OCI-LY3 (cell line): ENCODE measurements around the gene HBD.

Experiments
- EZH2phosphoT487 ChIP-seq: fragments of 200-600 bp; shearing (Covaris generic); IDR thresholded peaks from 2 replicates; pipeline ENCODE4 v1.6.1; 2018; ENCODE audit warnings: antibody characterized with exemption, mixed run types, low read depth
- TF ChIP-seq, protein P1 (sequence below): fragments of 200-600, 300-600 bp; sonication (generic); IDR thresholded peaks from 2 replicates; pipeline ENCODE4 v1.5.1; 2014; ENCODE audit warnings: antibody characterized with exemption, low read length, low read depth

DNA sequence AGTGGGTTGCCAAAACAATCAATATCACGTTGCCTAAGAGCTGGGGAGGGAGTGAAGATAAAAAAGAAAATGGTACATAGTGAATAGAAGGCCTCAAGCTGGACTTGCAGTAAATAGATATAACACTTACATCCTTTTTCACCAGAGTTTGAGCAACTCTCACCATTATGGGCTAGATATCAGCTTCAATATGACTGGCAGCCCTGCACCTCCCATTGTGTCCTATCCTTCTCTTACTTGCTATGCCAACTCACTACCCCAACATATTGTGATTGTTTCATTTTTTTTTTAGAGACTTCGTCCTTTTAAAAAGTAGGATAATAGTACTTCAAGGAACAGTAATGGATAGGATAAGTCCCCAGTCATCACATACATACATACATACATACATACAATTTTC, 7.9 kb upstream of the HBD start:
- TF ChIP-seq, protein P1, sequence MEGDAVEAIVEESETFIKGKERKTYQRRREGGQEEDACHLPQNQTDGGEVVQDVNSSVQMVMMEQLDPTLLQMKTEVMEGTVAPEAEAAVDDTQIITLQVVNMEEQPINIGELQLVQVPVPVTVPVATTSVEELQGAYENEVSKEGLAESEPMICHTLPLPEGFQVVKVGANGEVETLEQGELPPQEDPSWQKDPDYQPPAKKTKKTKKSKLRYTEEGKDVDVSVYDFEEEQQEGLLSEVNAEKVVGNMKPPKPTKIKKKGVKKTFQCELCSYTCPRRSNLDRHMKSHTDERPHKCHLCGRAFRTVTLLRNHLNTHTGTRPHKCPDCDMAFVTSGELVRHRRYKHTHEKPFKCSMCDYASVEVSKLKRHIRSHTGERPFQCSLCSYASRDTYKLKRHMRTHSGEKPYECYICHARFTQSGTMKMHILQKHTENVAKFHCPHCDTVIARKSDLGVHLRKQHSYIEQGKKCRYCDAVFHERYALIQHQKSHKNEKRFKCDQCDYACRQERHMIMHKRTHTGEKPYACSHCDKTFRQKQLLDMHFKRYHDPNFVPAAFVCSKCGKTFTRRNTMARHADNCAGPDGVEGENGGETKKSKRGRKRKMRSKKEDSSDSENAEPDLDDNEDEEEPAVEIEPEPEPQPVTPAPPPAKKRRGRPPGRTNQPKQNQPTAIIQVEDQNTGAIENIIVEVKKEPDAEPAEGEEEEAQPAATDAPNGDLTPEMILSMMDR = no peak
- TF ChIP-seq EZH2phosphoT487 = no peak
